Endothelial cell (in vitro differentiated cells): ENCODE measurements around the gene CREB5. TPM values are rescaled to one million over a fixed set of nuclear protein-coding genes. Genes with fewer than 3 reads are reported as not detected.

ENCODE experiments used
- DNase-seq: peaks from one replicate; pipeline ENCODE4 v3.0.0; 2021; ENCODE audit warnings: low spot score
- H3K27ac Mint-ChIP-seq: one replicate; pipeline ENCODE4 v1.8.0; 2021; ENCODE audit warnings: mixed read lengths, inconsistent platforms; ENCODE audit not compliant: unreplicated experiment
- H3K27me3 Mint-ChIP-seq: one replicate; pipeline ENCODE4 v1.8.0; 2021; ENCODE audit warnings: mild to moderate bottlenecking, moderate library complexity, mixed read lengths, inconsistent platforms; ENCODE audit not compliant: unreplicated experiment
- H3K36me3 Mint-ChIP-seq: one replicate; pipeline ENCODE4 v1.8.0; 2021; ENCODE audit warnings: mild to moderate bottlenecking, low read depth, mixed read lengths, inconsistent platforms; ENCODE audit not compliant: unreplicated experiment
- H3K4me1 Mint-ChIP-seq: one replicate; pipeline ENCODE4 v1.8.0; 2021; ENCODE audit warnings: mild to moderate bottlenecking, mixed read lengths, inconsistent platforms; ENCODE audit not compliant: unreplicated experiment
- H3K4me3 Mint-ChIP-seq: one replicate; pipeline ENCODE4 v1.8.0; 2021; ENCODE audit warnings: mild to moderate bottlenecking, mixed read lengths, inconsistent platforms; ENCODE audit not compliant: unreplicated experiment
- H3K9me3 Mint-ChIP-seq: one replicate; pipeline ENCODE4 v1.8.0; 2021; ENCODE audit warnings: mixed read lengths, inconsistent platforms; ENCODE audit not compliant: unreplicated experiment
- CTCF ChIP-seq: fragments of 200-600 bp; sonication (generic); IDR thresholded peaks from one replicate; pipeline ENCODE4 v1.5.0; 2021; ENCODE audit warnings: antibody characterized with exemption; ENCODE audit not compliant: unreplicated experiment
- total RNA-seq: library from RNA; stranded (reverse); fragmentation: NEBNext Ultra II Directional; extraction: Animal tissue kit (Norgen Biotek cat#: 25700); gene quantifications from one replicate; pipeline ENCODE4 v1.2.1, GENCODE V29; 2021; ENCODE audit not compliant: unreplicated experiment

Gene CREB5
- total RNA-seq, 1 donor from 2014 or later = 5.6 TPM

- Mint-ChIP-seq H3K27me3 (no peaks in the 10 kb centered on the region), H3K27ac (no peak overlapping the region), H3K9me3 (no peaks in the 10 kb centered on the region), H3K4me3 (no peak overlapping the region), H3K36me3 (no peaks in the 10 kb centered on the region), H3K4me1 (peaks cover 13% of the 10 kb centered on the region)
- no peak for TF ChIP-seq CTCF
- no peak for DNase-seq
These were observed 19.8 kb downstream of the CREB5 start for GRCh38 chr7:28432105-28432504.

- Mint-ChIP-seq H3K36me3 (no peaks in the 10 kb centered on the region), H3K27ac (no peak overlapping the region), H3K27me3 (no peaks in the 10 kb centered on the region), H3K4me1 (peaks cover 13% of the 10 kb centered on the region), H3K4me3 (no peak overlapping the region), H3K9me3 (no peaks in the 10 kb centered on the region)
- TF ChIP-seq CTCF = no peak
- no peak for DNase-seq
These were observed 20.7 kb downstream of the CREB5 start for GRCh38 chr7:28433039-28433438.

- H3K36me3 Mint-ChIP-seq = no peaks in the 10 kb centered on the region
- H3K9me3 Mint-ChIP-seq = no peaks in the 10 kb centered on the region
- H3K4me1 Mint-ChIP-seq = peaks cover 13% of the 10 kb centered on the region
- H3K27me3 Mint-ChIP-seq = no peaks in the 10 kb centered on the region
- H3K4me3 Mint-ChIP-seq = no peak overlapping the region
- no peak for DNase-seq
- H3K27ac Mint-ChIP-seq = no peak overlapping the region
- no peak for TF ChIP-seq CTCF
These were observed 21.4 kb downstream of the CREB5 start for GRCh38 chr7:28433699-28434219.

GRCh38 chr7:28434510-28434909 lies 22.2 kb downstream of the CREB5 start:
- no peak overlapping the region for H3K27ac Mint-ChIP-seq
- no peaks in the 10 kb centered on the region for H3K27me3 Mint-ChIP-seq
- TF ChIP-seq CTCF = no peak
- no peak overlapping the region for H3K4me3 Mint-ChIP-seq
- H3K36me3 Mint-ChIP-seq = no peaks in the 10 kb centered on the region
- DNase-seq = no peak
- H3K9me3 Mint-ChIP-seq = no peaks in the 10 kb centered on the region
- peaks cover 10% of the 10 kb centered on the region for H3K4me1 Mint-ChIP-seq

- H3K4me3 Mint-ChIP-seq = no peak overlapping the region
These were observed 22.8 kb downstream of the CREB5 start for GRCh38 chr7:28435152-28435551.

More at GRCh38 chr7:28435152-28435551, 22.8 kb downstream of the CREB5 start:
- H3K36me3 Mint-ChIP-seq = no peaks in the 10 kb centered on the region
- TF ChIP-seq CTCF = no peak
- no peaks in the 10 kb centered on the region for H3K9me3 Mint-ChIP-seq
- H3K4me1 Mint-ChIP-seq = peaks cover 4% of the 10 kb centered on the region
- H3K27ac Mint-ChIP-seq = no peak overlapping the region
- DNase-seq = no peak
- no peaks in the 10 kb centered on the region for H3K27me3 Mint-ChIP-seq
